H1 (cell line): ENCODE measurements around the gene TOMT. TPM values are rescaled to one million over a fixed set of nuclear protein-coding genes. Genes with fewer than 3 reads are reported as not detected.

ENCODE experiments used
- ASH2L ChIP-seq: fragments of 200-600, 300-600 bp; sonication (generic); IDR thresholded peaks from one replicate; pipeline ENCODE4 v1.7.1; 2017; ENCODE audit warnings: low read length
- BACH1 ChIP-seq: IDR thresholded peaks from 2 replicates; pipeline ENCODE4 v1.6.1; 2012; ENCODE audit warnings: low read length, improper control_type of control experiment
- BCL11A ChIP-seq, 2 experiments: IDR thresholded peaks; one replicate each; pipeline ENCODE4 v1.6.1; 2011; ENCODE audit warnings: low read depth in 2 of 2, low read length in 2 of 2, mild to moderate bottlenecking in 2 of 2
- CBX8 ChIP-seq: fragments of 300-800, 300-1000 bp; sonication (generic); IDR thresholded peaks from 2 replicates; pipeline ENCODE4 v1.7.1; 2016; ENCODE audit warnings: low read depth, low read length, borderline replicate concordance
- CEBPB ChIP-seq: IDR thresholded peaks from 2 replicates; pipeline ENCODE4 v1.6.1; 2012; ENCODE audit warnings: low read depth, low read length
- CHD2 ChIP-seq: IDR thresholded peaks from 2 replicates; pipeline ENCODE4 v1.6.1; 2012; ENCODE audit warnings: low read length, improper control_type of control experiment
- E2F6 ChIP-seq: IDR thresholded peaks from 2 replicates; pipeline ENCODE4 v1.6.1; 2012; ENCODE audit warnings: inconsistent platforms
- EP300 ChIP-seq, 2 experiments: IDR thresholded peaks; 1 replicate in 1 of 2; 2 replicates in 1 of 2; pipeline ENCODE4 v1.6.1; 2011 to 2012; ENCODE audit warnings: low read depth in 2 of 2, low read length in 2 of 2, mild to moderate bottlenecking in 2 of 2, borderline replicate concordance in 1 of 2, inconsistent platforms in 1 of 2, moderate library complexity in 1 of 2
- GABPA ChIP-seq: IDR thresholded peaks from 2 replicates; pipeline ENCODE4 v1.6.1; 2011; ENCODE audit warnings: mild to moderate bottlenecking, low read length, moderate library complexity, borderline replicate concordance; ENCODE audit not compliant: insufficient read depth
- GTF2F1 ChIP-seq: IDR thresholded peaks from 2 replicates; pipeline ENCODE4 v1.6.1; 2012; ENCODE audit warnings: low read depth, low read length, improper control_type of control experiment, borderline replicate concordance
- JUN ChIP-seq: IDR thresholded peaks from 2 replicates; pipeline ENCODE4 v1.6.1; 2011; ENCODE audit warnings: low read depth, mild to moderate bottlenecking, improper control_type of control experiment, low read length
- KDM1A ChIP-seq: fragments of 200-600, 300-600 bp; sonication (generic); IDR thresholded peaks from 2 replicates; pipeline ENCODE4 v1.7.1; 2016; ENCODE audit warnings: mild to moderate bottlenecking, low read length, borderline replicate concordance
- KDM4A ChIP-seq: IDR thresholded peaks from one replicate; pipeline ENCODE4 v1.7.1; 2012; ENCODE audit warnings: low read depth, mild to moderate bottlenecking, moderate library complexity, low read length, inconsistent platforms; ENCODE audit not compliant: severe bottlenecking
- MAX ChIP-seq: IDR thresholded peaks from 2 replicates; pipeline ENCODE4 v1.6.1; 2012; ENCODE audit warnings: inconsistent platforms
- NANOG ChIP-seq: IDR thresholded peaks from 2 replicates; pipeline ENCODE4 v1.6.1; 2011; ENCODE audit warnings: low read length, low read depth, mild to moderate bottlenecking, inconsistent platforms; ENCODE audit not compliant: insufficient read depth, poor library complexity, severe bottlenecking
- NRF1 ChIP-seq: IDR thresholded peaks from 2 replicates; pipeline ENCODE4 v1.6.1; 2011; ENCODE audit warnings: mild to moderate bottlenecking, low read depth, low read length, improper control_type of control experiment
- POLR2A ChIP-seq, 2 experiments: IDR thresholded peaks; 1 replicate in 1 of 2; 2 replicates in 1 of 2; pipeline ENCODE4 v1.6.1; 2011; ENCODE audit warnings: low read depth in 2 of 2, low read length in 2 of 2, mild to moderate bottlenecking in 2 of 2; ENCODE audit errors: control extremely low read depth in 1 of 2
- RAD21 ChIP-seq, 2 experiments: IDR thresholded peaks in 1 of 2; conservative IDR thresholded peaks in 1 of 2; 2 replicates each; pipeline ENCODE4 v1.6.1; 2011; ENCODE audit warnings: low read depth in 2 of 2, low read length in 2 of 2, improper control_type of control experiment in 1 of 2, inconsistent platforms in 1 of 2, mild to moderate bottlenecking in 1 of 2, moderate library complexity in 1 of 2
- SIN3A ChIP-seq, 2 experiments: IDR thresholded peaks in 1 of 2; conservative IDR thresholded peaks in 1 of 2; 2 replicates each; pipeline ENCODE4 v1.6.1; 2011 to 2012; ENCODE audit warnings: low read length in 2 of 2, improper control_type of control experiment in 1 of 2, low read depth in 1 of 2, mild to moderate bottlenecking in 1 of 2
- SP1 ChIP-seq: IDR thresholded peaks from 2 replicates; pipeline ENCODE4 v1.6.1; 2011; ENCODE audit warnings: low read depth, low read length
- TAF1 ChIP-seq: IDR thresholded peaks from 2 replicates; pipeline ENCODE4 v1.6.1; 2011; ENCODE audit warnings: mild to moderate bottlenecking, low read depth, low read length
- TAF7 ChIP-seq: optimal IDR thresholded peaks from 2 replicates; pipeline ENCODE3; 2011; ENCODE audit warnings: low read depth, mild to moderate bottlenecking, inconsistent platforms, low read length, moderate library complexity, borderline replicate concordance
- ZNF274 ChIP-seq: IDR thresholded peaks from 2 replicates; pipeline ENCODE4 v1.7.0; 2012; ENCODE audit warnings: low read length, borderline replicate concordance; ENCODE audit errors: extremely low read depth
- polyA plus RNA-seq, 7 experiments: library from polyadenylated mRNA; depleted of rRNA in 3 of 7; stranded (reverse) in 5 of 7; unstranded in 2 of 7; fragments of >200 nt in 5 of 7; fragments of 200-250 nt in 2 of 7; gene quantifications; 1 replicate in 5 of 7; 2 replicates in 1 of 7; 4 replicates in 1 of 7; pipeline versions ENCODE4 v1.2.1 to v1.2.3, GENCODE V29; 2011 to 2013; ENCODE audit warnings: missing spikeins in 2 of 7, mixed read lengths in 2 of 7
- total RNA-seq: library from RNA; stranded (reverse); fragmentation: NEBNext Ultra II Directional; extraction: Animal tissue kit (Norgen Biotek cat#: 25700); gene quantifications from 2 replicates; pipeline ENCODE4 v1.2.1, GENCODE V29; 2021

The TOMT gene
- total and polyA plus RNA-seq, 2 of the 8 experiments (the other 6 are each of a cell fraction or from before 2014, with no cell fraction given), result 0.11 TPM; not detected in 1

DNA sequence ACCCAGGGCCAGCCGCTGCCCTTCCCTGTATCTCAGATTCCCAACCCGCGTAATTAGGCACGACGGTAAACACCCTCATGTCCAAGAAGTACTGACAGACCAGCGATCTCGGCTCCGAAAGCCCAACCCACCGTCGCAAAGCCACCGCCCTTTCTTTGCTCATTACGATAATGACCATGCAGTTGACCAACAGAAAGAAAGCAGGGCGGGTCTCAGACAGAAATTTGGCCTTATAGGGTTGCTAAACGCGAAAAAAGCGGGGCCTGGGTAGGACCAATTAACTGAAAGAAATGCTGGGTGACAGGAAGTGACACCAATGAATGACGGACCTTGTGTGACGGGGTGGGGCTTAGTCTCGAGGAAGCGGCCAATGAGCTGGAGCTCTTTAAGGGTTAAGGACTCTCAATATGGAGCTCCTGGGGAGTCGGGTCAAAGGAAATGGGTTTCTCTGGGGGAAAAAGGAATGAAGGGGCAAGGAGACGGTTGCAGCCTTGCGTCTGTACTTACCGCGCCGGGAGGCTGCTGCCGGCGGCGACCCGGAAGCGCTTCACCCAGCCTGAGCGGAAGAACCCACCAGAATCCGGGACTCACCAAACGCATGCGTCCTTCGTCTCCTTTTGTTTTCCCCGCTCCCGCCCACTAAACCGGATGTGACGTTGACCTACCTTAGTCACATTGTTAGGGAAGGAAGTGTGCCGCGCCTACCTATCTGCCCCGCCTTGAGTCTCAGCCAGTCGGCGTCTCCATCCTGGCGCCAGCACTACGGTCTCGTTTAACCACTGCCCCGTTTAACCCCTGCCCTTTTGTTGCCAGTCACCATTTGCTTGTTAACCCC, 6.6 kb downstream of the TOMT start, which contains the start of gene ANAPC15 (continued):
- TF ChIP-seq JUN, result no peak
- peak; percentile 82 for TF ChIP-seq CHD2
- peak; percentile 34 for TF ChIP-seq NANOG
- peak in 1 of 2 experiments; percentile 30; a peak in 1 of 4 replicates for TF ChIP-seq SIN3A (conservative IDR thresholded peaks at IDR 0.05 in 1 of 2, IDR thresholded peaks at IDR 0.05 in 1 of 2; ENCODE audit: low read depth in 1 of 2, low read length in 2 of 2)
- no peak for TF ChIP-seq KDM1A
- TF ChIP-seq ASH2L, result peak; percentile 37
- TF ChIP-seq GABPA, result peak; percentile 92
- TF ChIP-seq KDM4A, result peak; percentile 55
- peak; percentile 97 to 100 for TF ChIP-seq POLR2A (IDR thresholded peaks at IDR 0.05; ENCODE audit: control extremely low read depth in 1 of 2, low read depth in 2 of 2, low read length in 2 of 2)
- TF ChIP-seq BCL11A (IDR thresholded peaks at IDR 0.05; ENCODE audit: low read depth in 2 of 2, low read length in 2 of 2), result no peak
- peak; percentile 43 for TF ChIP-seq TAF7
- peak; percentile 84 for TF ChIP-seq E2F6
- peak in 1 of 2 experiments; percentile 15; a peak in 1 of 4 replicates for TF ChIP-seq RAD21 (IDR thresholded peaks at IDR 0.05 in 1 of 2, conservative IDR thresholded peaks at IDR 0.05 in 1 of 2; ENCODE audit: low read depth in 2 of 2, low read length in 2 of 2)
- TF ChIP-seq ZNF274, result no peak
- TF ChIP-seq CEBPB, result no peak
- TF ChIP-seq NRF1, result peak; percentile 56
- TF ChIP-seq MAX, result peak; percentile 81
- no peak for TF ChIP-seq BACH1
- no peak for TF ChIP-seq EP300 (IDR thresholded peaks at IDR 0.05; ENCODE audit: borderline replicate concordance in 1 of 2, low read depth in 2 of 2, low read length in 2 of 2)
- peak; percentile 95 for TF ChIP-seq TAF1
- TF ChIP-seq GTF2F1, result 0 out of 2 replicates have a peak, but pooled peaks have one; percentile 38
- TF ChIP-seq CBX8, result no peak
- peak; percentile 97 for TF ChIP-seq SP1
